CD4-positive, alpha-beta T cell (primary cell): ENCODE data around the gene KLHL18. TPM values are rescaled to one million over a fixed set of nuclear protein-coding genes. Genes with fewer than 3 reads are reported as not detected.
"Not testable (repeated sequence)": the region's sequence is repeated elsewhere in the genome, so short reads cannot be mapped to it uniquely, and the experiment has no call there.

Experiments used
- ATAC-seq: fragments of 200-7000 bp; cut with Tn5 transposase; one replicate; pipeline ENCODE4 v1.10.0; 2022; ENCODE audit warnings: mild to moderate bottlenecking; ENCODE audit not compliant: poor library complexity
- CTCF ChIA-PET: fragments of 350-600 bp; sonication (Branson Sonifier 250); formaldehyde crosslinking; loops from one replicate; lab custom pipeline; 2021; ENCODE audit warnings: antibody characterized with exemption, inconsistent platforms; lab: Charles Lee
- POLR2A ChIA-PET: fragments of 350-600 bp; sonication (Branson Sonifier 250); formaldehyde crosslinking; loops from one replicate; lab custom pipeline; 2021; ENCODE audit warnings: antibody characterized with exemption, inconsistent platforms; lab: Charles Lee
- DNase-seq, 14 experiments: peaks; one replicate each; pipeline ENCODE4 v3.0.0-alpha.2; 2013 to 2020; ENCODE audit warnings: mixed read lengths in 2 of 14
- H3K27ac ChIP-seq, 2 donors: one replicate each; pipeline versions ENCODE4 v1.5.1 to v1.7.0; 2013; ENCODE audit warnings: low read length in 2 of 2, low read depth in 1 of 2, mild to moderate bottlenecking in 1 of 2
- H3K27me3 ChIP-seq, 2 experiments: 1 replicate in 1 of 2; 2 replicates in 1 of 2; pipeline versions ENCODE4 v1.6.1 to v1.7.0; 2013; ENCODE audit warnings: low read length in 2 of 2, control low read depth in 1 of 2, mild to moderate bottlenecking in 1 of 2, moderate library complexity in 1 of 2; ENCODE audit not compliant: insufficient read depth in 2 of 2, control insufficient read depth in 1 of 2
- H3K36me3 ChIP-seq: one replicate; pipeline ENCODE4 v1.6.1; 2013; ENCODE audit warnings: low read length, control low read depth; ENCODE audit not compliant: insufficient read depth
- H3K4me1 ChIP-seq: one replicate; pipeline ENCODE4 v1.6.1; 2013; ENCODE audit warnings: low read length, control low read depth; ENCODE audit not compliant: insufficient read depth
- H3K4me3 ChIP-seq: one replicate; pipeline ENCODE4 v1.5.1; 2013; ENCODE audit warnings: mild to moderate bottlenecking, low read length, moderate library complexity
- H3K9me3 ChIP-seq, 2 experiments: 1 replicate in 1 of 2; 2 replicates in 1 of 2; pipeline versions ENCODE4 v1.6.1 to v1.7.0; 2013; ENCODE audit warnings: low read length in 2 of 2, mild to moderate bottlenecking in 2 of 2, control low read depth in 1 of 2, moderate library complexity in 1 of 2; ENCODE audit not compliant: control insufficient read depth in 1 of 2, insufficient read depth in 1 of 2
- H3K27ac Mint-ChIP-seq: one replicate; pipeline ENCODE4 v1.8.0; 2020; ENCODE audit warnings: mixed read lengths
- H3K27me3 Mint-ChIP-seq: one replicate; pipeline ENCODE4 v1.8.0; 2021; ENCODE audit warnings: mixed read lengths
- H3K36me3 Mint-ChIP-seq: one replicate; pipeline ENCODE4 v1.8.0; 2021; ENCODE audit warnings: low read depth, mixed read lengths
- H3K4me1 Mint-ChIP-seq: one replicate; pipeline ENCODE4 v1.8.0; 2021; ENCODE audit warnings: low read depth, mixed read lengths
- H3K4me3 Mint-ChIP-seq: one replicate; pipeline ENCODE4 v1.8.0; 2020; ENCODE audit warnings: mild to moderate bottlenecking, mixed read lengths
- H3K9me3 Mint-ChIP-seq: one replicate; pipeline ENCODE4 v1.8.0; 2020; ENCODE audit warnings: mixed read lengths
- CTCF ChIP-seq: fragments of 200-600 bp; IDR thresholded peaks from one replicate; pipeline ENCODE4 v1.8.0; 2022; ENCODE audit warnings: antibody characterized with exemption, mild to moderate bottlenecking
- intact Hi-C, 2 experiments: fragments of 100-400 bp; cut with DNase I in 1 of 2; cut with micrococcal nuclease in 1 of 2; formaldehyde crosslinking; loops; one replicate each; pipeline versions ENCODE4 v1.15.1 to v1.9.0; 2023 to 2025; cut with DNase I, micrococcal nuclease
- total RNA-seq, 174 experiments: library from RNA in 2 of 174; stranded (reverse) in 2 of 174; gene quantifications; one replicate each; pipeline ENCODE4 v1.2.3 and lab custom pipeline; 2021 to 2026

KLHL18 gene
- total RNA-seq, 2 experiments from 2014 or later: 43.3 to 43.7 TPM

GRCh38 chr3:47359323-47359722, 76.6 kb downstream of the KLHL18 start:
- Mint-ChIP-seq H3K36me3 (peaks cover 15% of the 10 kb centered on the region), H3K27ac (no peak overlapping the region), H3K27me3 (no peaks in the 10 kb centered on the region), H3K9me3 (peaks cover 4% of the 10 kb centered on the region), H3K4me1 (peaks cover 12% of the 10 kb centered on the region), H3K4me3 (no peak overlapping the region)
- ChIA-PET CTCF (no interaction called here), POLR2A (no interaction called here)
- Histone ChIP-seq H3K9me3 (peaks cover 17 to 19% of the 10 kb centered on the region in 2 experiments), H3K4me3 (no peak overlapping the region), H3K27ac (no peak overlapping the region), H3K36me3 (no peaks in the 10 kb centered on the region), H3K4me1 (peaks cover 13% of the 10 kb centered on the region), H3K27me3 (no peaks in the 10 kb centered on the region)
- no peak for TF ChIP-seq CTCF
- DNase-seq: no peak
- intact Hi-C loops: no loop called here
- no peak for ATAC-seq

- H3K4me3 ChIP-seq, POLR2A ChIA-PET, CTCF ChIA-PET, ATAC-seq, H3K27ac ChIP-seq, H3K27ac Mint-ChIP-seq, DNase-seq, H3K4me3 Mint-ChIP-seq, H3K27me3 Mint-ChIP-seq, H3K9me3 Mint-ChIP-seq, H3K36me3 ChIP-seq, intact Hi-C loops, H3K27me3 ChIP-seq: not testable (repeated sequence)
- Mint-ChIP-seq H3K36me3 (peaks cover 15% of the 10 kb centered on the region), H3K4me1 (peaks cover 12% of the 10 kb centered on the region)
- Histone ChIP-seq H3K9me3 (peaks cover 17 to 19% of the 10 kb centered on the region in 2 experiments), H3K4me1 (peaks cover 13% of the 10 kb centered on the region)
Observed at GRCh38 chr3:47360110-47360517, 77.4 kb downstream of the KLHL18 start.

- no peak overlapping the region for H3K4me3 Mint-ChIP-seq
- ATAC-seq: peak; percentile 43
- no peak overlapping the region for H3K4me3 ChIP-seq
Observed at GRCh38 chr3:47362701-47363100, 80.0 kb downstream of the KLHL18 start.

More at GRCh38 chr3:47362701-47363100, 80.0 kb downstream of the KLHL18 start:
- Histone ChIP-seq H3K9me3 (peaks cover 17 to 19% of the 10 kb centered on the region in 2 experiments), H3K27me3 (no peaks in the 10 kb centered on the region), H3K4me1 (peaks cover 13% of the 10 kb centered on the region), H3K27ac (peak overlapping the region in 1 of 2 donors; percentile 48), H3K36me3 (no peaks in the 10 kb centered on the region)
- H3K4me1 Mint-ChIP-seq: peaks cover 12% of the 10 kb centered on the region
- POLR2A ChIA-PET: interaction anchor here (1.9 kb wide), 1 partner anchor 18 kb away, joined by 10 read pairs; the partner anchor contains the start of gene PTPN23
- H3K27ac Mint-ChIP-seq: peak overlapping the region; percentile 43
- TF ChIP-seq CTCF: no peak
- CTCF ChIA-PET: no interaction called here
- peak in 5 of 14 experiments; percentile 4 to 64 (median 49) for DNase-seq
- H3K36me3 Mint-ChIP-seq: peaks cover 15% of the 10 kb centered on the region
- intact Hi-C loops: no loop called here
- H3K9me3 Mint-ChIP-seq: peaks cover 4% of the 10 kb centered on the region
- H3K27me3 Mint-ChIP-seq: no peaks in the 10 kb centered on the region
